Measurements from ENCODE around the gene CHCHD10.

- TF ChIP-seq CTCF (IDR thresholded peaks at IDR 0.05; ENCODE audit: low read depth, low read length, poor library complexity, severe bottlenecking) (no peak), EZH2phosphoT487 (IDR thresholded peaks at IDR 0.05; ENCODE audit: borderline replicate concordance, low read length) (no peak)
Observed at GRCh38 chr22:23759566-23759965, 8.2 kb downstream of the CHCHD10 start.

All from DOHH2 (cell line).